Activated T-cell treated with anti-CD3 and anti-CD28 coated beads, Interleukin-2, amount 50 U/mL, for 72 hours (primary cell): ENCODE data around the gene SNX20. TPM values are rescaled to one million over a fixed set of nuclear protein-coding genes. Genes with fewer than 3 reads are reported as not detected.
A peak's percentile ranks its signal among the peaks of the same experiment; 100 is the strongest.

Experiments used
- ATAC-seq, 2 donors: fragments of 150-1000 bp; cut with Tn5 transposase; replicated peaks in 1 of 2; 2 replicates each; pipeline ENCODE4 v1.10.0; 2021; ENCODE audit warnings: moderate library complexity in 2 of 2, mild to moderate bottlenecking in 1 of 2
- DNase-seq, 2 donors: peaks; one replicate each; pipeline ENCODE4 v3.0.0; 2021 to 2022; ENCODE audit warnings: mixed read lengths in 1 of 2
- H3K27ac Mint-ChIP-seq: one replicate; pipeline ENCODE4 v1.8.0; 2022; ENCODE audit warnings: mild to moderate bottlenecking, moderate library complexity, mixed read lengths
- H3K27me3 Mint-ChIP-seq: one replicate; pipeline ENCODE4 v1.8.0; 2022; ENCODE audit warnings: low read depth, mixed read lengths
- H3K36me3 Mint-ChIP-seq, 2 donors: one replicate each; pipeline ENCODE4 v1.8.0; 2022; ENCODE audit warnings: mixed read lengths in 2 of 2, mild to moderate bottlenecking in 1 of 2; ENCODE audit not compliant: insufficient read depth in 2 of 2
- H3K4me1 Mint-ChIP-seq: one replicate; pipeline ENCODE4 v1.8.0; 2022; ENCODE audit warnings: low read depth, mixed read lengths
- H3K4me3 Mint-ChIP-seq, 2 donors: one replicate each; pipeline ENCODE4 v1.8.0; 2022; ENCODE audit warnings: mild to moderate bottlenecking in 2 of 2, mixed read lengths in 2 of 2, moderate library complexity in 2 of 2
- H3K9me3 Mint-ChIP-seq, 2 donors: one replicate each; pipeline ENCODE4 v1.8.0; 2022; ENCODE audit warnings: mixed read lengths in 2 of 2
- total RNA-seq, 2 donors: library from RNA; stranded (reverse); gene quantifications; one replicate each; pipeline ENCODE4 v1.2.3, GENCODE V29; 2022

Gene SNX20, protein sequence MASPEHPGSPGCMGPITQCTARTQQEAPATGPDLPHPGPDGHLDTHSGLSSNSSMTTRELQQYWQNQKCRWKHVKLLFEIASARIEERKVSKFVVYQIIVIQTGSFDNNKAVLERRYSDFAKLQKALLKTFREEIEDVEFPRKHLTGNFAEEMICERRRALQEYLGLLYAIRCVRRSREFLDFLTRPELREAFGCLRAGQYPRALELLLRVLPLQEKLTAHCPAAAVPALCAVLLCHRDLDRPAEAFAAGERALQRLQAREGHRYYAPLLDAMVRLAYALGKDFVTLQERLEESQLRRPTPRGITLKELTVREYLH
- 10 to 100 TPM; 45.2 to 49.9 TPM for total RNA-seq

DNA sequence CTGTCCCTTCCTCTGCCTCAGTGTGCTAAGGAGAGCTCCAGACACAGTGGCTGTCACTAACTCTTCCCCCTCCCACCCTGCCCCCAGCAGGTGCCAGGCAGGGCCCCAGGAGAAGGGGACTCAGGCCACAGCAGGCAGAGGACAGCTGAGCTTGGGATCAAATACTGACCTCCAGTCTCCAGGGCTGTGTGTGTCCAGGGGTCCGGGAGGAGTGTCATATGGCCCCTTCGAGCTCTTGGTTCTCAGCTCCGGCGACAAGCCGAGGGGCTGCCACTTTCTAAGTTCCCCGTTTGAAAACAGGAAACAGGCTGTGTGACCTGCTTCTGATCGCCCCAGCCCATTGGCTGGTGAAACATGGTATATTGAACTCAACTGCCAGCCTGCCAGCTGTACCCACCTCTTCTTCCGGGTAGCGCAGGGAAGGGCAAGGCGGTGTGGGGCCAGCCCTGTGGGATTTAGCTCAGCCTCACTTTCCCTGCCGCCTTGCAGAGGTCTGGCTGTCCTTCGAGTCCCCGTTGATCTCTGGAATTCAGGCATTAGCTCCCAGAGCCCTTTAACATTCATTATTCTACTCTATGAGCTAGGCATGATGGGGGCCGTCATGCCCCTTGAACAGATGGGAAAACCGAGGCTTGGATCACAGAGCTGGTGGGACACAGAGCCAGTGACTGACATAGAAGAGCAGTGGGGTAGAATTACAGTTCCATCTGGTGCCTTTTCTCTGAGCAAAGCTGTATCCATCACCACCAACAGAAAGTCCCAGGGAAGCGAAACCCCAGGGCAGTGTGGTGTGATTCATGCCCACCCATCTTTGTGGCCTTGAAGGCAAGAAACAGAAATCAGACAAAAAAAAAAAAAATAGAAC lies at the start of gene SNX20:
TSS of gene SNX20 (minus strand) at position 292 of the 865 bp plus-strand sequence. CDS start 3,786 bp downstream, outside the sequence.
- H3K4me3 Mint-ChIP-seq: peak within 1 kb of the TSS; percentile 84 to 95
- peak; percentile 59 to 73 for ATAC-seq
- H3K36me3 Mint-ChIP-seq: peaks cover 5 to 20% of the 10 kb centered on the region in 2 donors
- no peaks in the 10 kb centered on the region for H3K9me3 Mint-ChIP-seq
- peak; percentile 71 to 73 for DNase-seq
- H3K27ac Mint-ChIP-seq: peak within 1 kb of the TSS; percentile 94
- no peaks in the 10 kb centered on the region for H3K27me3 Mint-ChIP-seq
- peaks cover 94% of the 10 kb centered on the region for H3K4me1 Mint-ChIP-seq

DNA sequence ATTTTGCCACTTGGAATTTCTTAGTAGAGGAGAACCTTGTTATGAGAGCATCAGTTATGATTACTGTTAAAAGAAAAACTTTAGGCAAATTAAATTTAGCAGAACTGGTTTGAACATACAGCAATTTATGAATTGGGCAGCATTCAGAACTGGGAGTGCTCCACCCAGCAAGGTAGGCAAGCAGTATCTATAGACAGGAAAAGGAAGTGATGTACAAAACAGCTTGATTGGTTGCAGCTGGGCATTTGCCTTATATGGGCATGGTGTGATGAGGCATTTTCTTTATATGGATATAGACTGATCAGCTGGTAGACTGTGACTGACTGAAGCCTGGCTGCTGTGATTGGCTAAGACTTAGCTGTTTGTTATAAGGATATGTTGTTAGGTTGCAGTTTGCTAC lies 43.2 kb upstream of the SNX20 start:
- H3K4me1 Mint-ChIP-seq: peaks cover 28% of the 10 kb centered on the region
- DNase-seq (no peak), ATAC-seq (no peak)
- H3K27me3 Mint-ChIP-seq: no peaks in the 10 kb centered on the region
- H3K27ac Mint-ChIP-seq: peak overlapping the region; percentile 65
- peaks cover 2 to 7% of the 10 kb centered on the region in 2 donors for H3K9me3 Mint-ChIP-seq
- no peak overlapping the region for H3K4me3 Mint-ChIP-seq
- peaks cover 21 to 36% of the 10 kb centered on the region in 2 donors for H3K36me3 Mint-ChIP-seq

DNA sequence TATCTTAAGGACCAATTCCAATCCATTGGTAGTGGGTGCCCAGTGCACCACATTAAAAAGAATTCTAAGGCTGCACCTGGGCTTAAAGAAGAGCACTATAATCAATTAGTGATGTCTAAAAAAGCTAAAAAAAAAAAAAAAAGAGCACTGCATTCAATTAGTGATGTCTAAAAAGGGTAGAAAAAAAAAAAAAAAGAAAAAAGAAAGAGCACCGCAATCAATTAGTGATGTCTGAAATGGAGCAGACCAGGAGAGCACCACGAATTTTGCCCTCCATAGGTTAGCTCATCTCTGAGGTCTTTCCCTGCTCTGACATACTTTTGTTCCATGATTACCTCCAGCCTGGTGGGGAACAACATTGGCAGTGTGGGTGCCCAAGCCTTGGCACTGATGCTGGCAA lies 41.8 kb upstream of the SNX20 start:
- Mint-ChIP-seq H3K27ac (peak overlapping the region; percentile 96), H3K36me3 (peaks cover 16 to 31% of the 10 kb centered on the region in 2 donors), H3K9me3 (peaks cover 2 to 5% of the 10 kb centered on the region in 2 donors), H3K4me1 (peaks cover 36% of the 10 kb centered on the region), H3K4me3 (peak overlapping the region in 1 of 2 donors; percentile 46), H3K27me3 (no peaks in the 10 kb centered on the region)
- DNase-seq (no peak), ATAC-seq (no peak)

DNA sequence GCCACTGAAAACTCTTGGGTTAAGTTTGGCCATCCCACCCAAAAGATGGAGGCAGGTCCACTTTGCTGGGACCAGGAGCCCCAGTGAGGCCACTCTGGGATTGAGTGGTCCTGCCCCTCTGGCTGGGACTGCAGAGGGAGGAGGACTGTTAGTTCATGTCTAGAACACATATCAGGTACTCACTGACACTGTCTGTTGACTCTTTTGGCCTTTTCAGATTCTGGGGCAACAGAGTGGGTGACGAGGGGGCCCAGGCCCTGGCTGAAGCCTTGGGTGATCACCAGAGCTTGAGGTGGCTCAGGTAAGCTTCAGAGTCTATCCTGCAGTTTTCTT lies 41.3 kb upstream of the SNX20 start:
- Mint-ChIP-seq H3K27ac (peak overlapping the region; percentile 96), H3K27me3 (no peaks in the 10 kb centered on the region), H3K36me3 (peaks cover 16 to 31% of the 10 kb centered on the region in 2 donors), H3K9me3 (peaks cover 2 to 5% of the 10 kb centered on the region in 2 donors), H3K4me1 (peaks cover 41% of the 10 kb centered on the region), H3K4me3 (peak overlapping the region in 1 of 2 donors; percentile 46)
- DNase-seq (no peak), ATAC-seq (no peak)

DNA sequence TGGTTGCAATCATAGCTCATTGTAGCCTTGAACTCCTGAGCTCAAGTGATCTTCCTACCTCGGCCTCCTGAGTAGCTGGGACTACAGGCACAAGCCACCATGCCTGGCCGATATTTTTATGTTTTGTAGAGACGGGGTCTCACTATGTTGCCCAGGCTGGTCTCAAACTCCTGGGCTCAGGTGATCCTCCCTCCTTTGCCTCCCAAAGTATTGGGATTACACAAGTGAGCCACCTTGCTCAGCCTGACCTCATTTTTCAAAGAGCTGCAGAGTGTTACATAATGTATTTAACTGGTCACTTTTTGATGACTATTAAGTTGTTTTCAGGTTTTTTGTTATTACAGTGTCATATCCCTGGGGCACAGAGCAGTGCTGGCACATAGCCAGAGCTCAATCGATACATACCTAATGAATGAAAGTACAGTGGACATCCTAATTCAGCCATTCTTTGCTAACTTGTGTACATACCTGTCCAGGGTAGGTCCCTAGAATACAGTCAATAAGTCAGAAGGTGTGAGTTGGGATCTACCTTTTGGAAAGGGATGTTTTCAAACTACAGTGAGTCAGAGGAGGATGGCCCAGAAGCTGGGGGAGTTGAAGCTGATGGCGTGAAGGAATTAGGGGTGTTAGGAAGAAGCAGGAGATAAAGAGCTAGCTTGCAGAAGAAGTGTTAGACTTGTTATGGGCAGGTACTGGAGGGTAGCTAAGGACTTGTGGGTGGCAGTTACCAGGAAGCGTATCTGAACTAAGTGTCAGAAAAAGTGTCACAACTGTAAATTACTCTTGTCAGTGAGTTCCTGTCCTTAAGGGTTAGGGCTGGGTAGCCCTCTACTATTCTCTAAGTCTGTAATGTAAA lies 40.7 kb upstream of the SNX20 start:
- Mint-ChIP-seq H3K4me1 (peaks cover 47% of the 10 kb centered on the region), H3K27me3 (no peaks in the 10 kb centered on the region), H3K36me3 (peaks cover 16 to 30% of the 10 kb centered on the region in 2 donors), H3K27ac (peak overlapping the region; percentile 96), H3K4me3 (no peak overlapping the region), H3K9me3 (peaks cover 2 to 5% of the 10 kb centered on the region in 2 donors)
- peak in 1 of 2 donors; percentile 65 for ATAC-seq
- DNase-seq: no peak

DNA sequence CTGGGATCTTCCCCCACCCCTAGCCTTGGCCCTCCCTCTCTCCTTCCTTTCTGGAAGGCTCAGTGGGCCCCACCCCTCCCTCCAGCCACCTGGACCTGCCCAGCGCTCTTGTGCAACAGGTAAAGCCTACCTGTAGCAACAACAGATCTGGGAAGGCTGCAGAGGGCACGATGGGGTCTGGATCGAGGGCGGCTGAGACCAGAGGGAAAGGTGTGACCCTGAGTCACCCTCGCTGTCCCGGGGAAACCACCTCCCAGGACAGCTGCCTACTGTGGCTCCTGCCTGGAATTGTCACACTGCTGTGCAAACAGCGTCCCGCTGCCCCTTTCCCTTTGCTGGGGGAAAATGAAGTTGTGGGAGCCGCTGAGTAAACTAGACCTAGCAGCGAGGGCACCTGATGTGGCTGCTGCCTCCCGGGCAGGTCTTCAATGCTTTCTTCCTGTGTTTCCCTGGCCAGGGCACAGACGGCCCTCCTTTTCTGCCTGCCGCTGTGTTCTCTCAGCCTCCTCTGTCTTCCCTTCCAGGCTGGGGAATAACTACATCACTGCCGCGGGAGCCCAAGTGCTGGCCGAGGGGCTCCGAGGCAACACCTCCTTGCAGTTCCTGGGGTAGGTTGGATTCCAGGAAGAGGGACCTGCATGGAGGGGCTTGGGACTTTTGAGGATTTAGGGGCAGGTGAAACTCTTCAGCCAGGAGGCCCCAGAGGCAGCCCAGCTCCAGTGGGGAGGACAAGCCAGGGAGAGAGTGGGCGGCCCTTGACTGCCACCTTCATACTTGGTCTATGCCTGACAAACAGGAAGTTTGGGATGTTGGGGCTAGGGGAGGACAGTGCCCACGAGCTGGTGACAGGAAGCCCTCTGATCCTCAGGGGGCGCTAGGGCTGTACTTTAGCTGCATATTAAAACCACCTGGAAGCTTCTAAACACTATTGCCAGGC lies 38.6 kb upstream of the SNX20 start:
- Mint-ChIP-seq H3K27ac (peak overlapping the region; percentile 68), H3K36me3 (peaks cover 16 to 20% of the 10 kb centered on the region in 2 donors), H3K4me1 (peaks cover 57% of the 10 kb centered on the region), H3K9me3 (peaks cover 2 to 5% of the 10 kb centered on the region in 2 donors), H3K4me3 (no peak overlapping the region), H3K27me3 (no peaks in the 10 kb centered on the region)
- no peak for DNase-seq
- ATAC-seq: peak; percentile 40 to 49

DNA sequence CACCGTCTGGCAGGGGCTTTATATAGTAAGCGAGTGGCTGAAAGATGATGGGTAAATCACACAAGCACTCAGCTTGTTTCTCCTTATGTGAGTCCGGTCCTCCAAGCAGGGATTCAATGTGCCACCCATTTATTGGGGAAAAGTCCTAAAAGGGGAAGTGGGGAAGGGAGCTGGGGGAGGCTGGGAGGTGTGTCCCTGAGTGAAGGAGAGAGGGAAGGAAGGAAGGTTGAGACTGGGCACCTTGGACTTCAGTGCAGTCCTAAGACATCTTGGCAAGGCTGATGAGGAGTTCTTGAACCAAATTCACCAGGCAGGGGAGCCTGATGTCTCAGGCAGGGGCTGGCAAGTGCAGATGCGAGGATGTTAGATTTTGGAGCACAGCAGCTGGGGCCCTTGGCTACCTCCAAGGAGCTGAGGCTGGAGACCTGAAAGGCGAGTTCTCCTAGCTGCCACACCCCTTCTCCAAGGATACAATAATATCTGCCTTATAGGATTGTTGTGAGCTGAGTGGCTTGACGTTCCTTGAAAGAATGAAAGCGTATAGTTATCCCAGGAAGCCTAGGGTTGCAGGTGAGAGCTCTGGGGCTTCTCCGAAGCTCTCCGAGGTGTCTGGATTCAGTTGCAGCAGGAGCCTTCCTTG lies 37.8 kb upstream of the SNX20 start:
- Mint-ChIP-seq H3K4me3 (no peak overlapping the region), H3K4me1 (peaks cover 60% of the 10 kb centered on the region), H3K9me3 (peaks cover 2% of the 10 kb centered on the region in 2 donors), H3K36me3 (peaks cover 10 to 13% of the 10 kb centered on the region in 2 donors), H3K27me3 (no peaks in the 10 kb centered on the region), H3K27ac (no peak overlapping the region)
- DNase-seq (no peak), ATAC-seq (no peak)

DNA sequence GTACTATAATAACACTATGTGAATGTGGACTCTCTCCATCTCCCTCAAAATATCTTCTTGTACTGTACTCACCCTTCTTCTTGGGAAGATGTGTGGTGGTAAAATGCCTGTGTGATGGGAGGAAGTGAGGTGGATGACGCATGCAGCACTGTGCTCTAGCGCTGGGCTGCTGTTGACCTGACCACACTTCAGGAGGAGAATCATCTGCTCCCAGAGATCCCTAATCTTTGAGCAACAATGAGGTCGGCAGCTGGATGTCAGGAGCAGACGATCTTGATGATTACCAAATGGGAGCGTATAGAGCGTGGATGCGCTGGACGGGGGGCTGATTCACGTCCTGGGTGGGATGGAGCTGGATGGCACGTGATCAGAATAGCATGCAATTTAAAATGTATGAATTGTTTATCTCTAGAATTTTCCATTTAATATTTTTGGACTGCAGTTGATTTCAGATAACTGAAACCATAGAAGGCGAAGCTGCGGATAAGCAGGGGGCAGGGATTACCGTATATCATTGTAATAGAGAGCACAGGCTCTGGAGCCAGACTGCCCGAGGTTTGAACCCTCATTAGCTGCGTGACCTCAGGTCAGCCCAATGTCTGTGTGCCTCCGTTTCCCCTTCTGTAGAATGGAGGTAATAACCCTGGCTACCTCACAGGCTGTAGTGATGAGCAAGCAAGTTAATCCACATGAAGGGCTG lies 37.1 kb upstream of the SNX20 start:
- H3K4me1 Mint-ChIP-seq: peaks cover 58% of the 10 kb centered on the region
- no peak for DNase-seq
- H3K4me3 Mint-ChIP-seq: no peak overlapping the region
- peaks cover 6 to 8% of the 10 kb centered on the region in 2 donors for H3K36me3 Mint-ChIP-seq
- peaks cover 1 to 2% of the 10 kb centered on the region in 2 donors for H3K9me3 Mint-ChIP-seq
- ATAC-seq: no peak
- H3K27ac Mint-ChIP-seq: no peak overlapping the region
- no peaks in the 10 kb centered on the region for H3K27me3 Mint-ChIP-seq

DNA sequence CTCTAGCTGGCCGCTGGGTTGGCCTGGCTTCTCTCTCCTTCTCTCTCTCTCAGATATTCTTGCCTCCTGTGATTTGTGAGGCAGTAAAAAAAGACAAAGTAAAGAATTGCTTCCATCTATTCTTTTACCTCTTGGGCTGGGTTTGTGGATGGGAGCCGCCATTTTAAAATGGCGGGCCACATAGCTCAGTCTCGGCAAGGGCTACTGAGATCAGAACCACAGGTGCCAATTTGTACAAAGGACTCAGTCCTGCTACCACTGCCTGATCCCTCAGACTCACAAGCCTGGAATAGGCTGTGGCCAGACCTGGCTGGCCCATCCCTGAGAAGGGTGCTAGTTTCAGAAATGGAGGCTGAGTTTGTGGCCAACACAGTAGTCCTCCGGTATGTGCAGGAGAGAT lies 36.4 kb upstream of the SNX20 start:
- H3K36me3 Mint-ChIP-seq: peaks cover 3 to 4% of the 10 kb centered on the region in 2 donors
- H3K4me3 Mint-ChIP-seq: no peak overlapping the region
- H3K9me3 Mint-ChIP-seq: no peaks in the 10 kb centered on the region
- no peak overlapping the region for H3K27ac Mint-ChIP-seq
- H3K4me1 Mint-ChIP-seq: peaks cover 55% of the 10 kb centered on the region
- DNase-seq (no peak), ATAC-seq (no peak)
- H3K27me3 Mint-ChIP-seq: no peaks in the 10 kb centered on the region

DNA sequence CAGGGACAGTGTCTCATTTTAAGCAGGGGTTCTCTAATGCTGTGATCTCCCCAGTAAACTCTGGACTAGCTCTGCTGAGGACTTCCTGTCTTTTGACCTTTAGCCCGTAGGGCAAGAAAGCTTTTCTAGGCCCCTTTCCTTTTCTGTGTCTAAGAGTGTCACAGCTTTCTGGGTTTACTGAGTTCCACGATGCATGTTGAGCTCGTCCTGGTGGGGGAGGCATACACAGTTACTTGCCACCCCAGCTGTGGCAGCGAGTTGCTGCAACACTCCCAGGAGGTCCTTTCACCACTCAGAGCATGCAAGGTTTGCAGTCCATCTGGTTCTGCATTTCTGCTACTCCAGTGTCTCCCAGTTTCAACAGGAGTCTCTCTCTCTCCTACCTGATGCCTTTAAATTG lies 36.0 kb upstream of the SNX20 start:
- DNase-seq (no peak), ATAC-seq (no peak)
- no peak overlapping the region for H3K27ac Mint-ChIP-seq
- H3K4me1 Mint-ChIP-seq: peaks cover 51% of the 10 kb centered on the region
- H3K27me3 Mint-ChIP-seq: no peaks in the 10 kb centered on the region
- no peak overlapping the region for H3K4me3 Mint-ChIP-seq
- peaks cover 0 to 3% of the 10 kb centered on the region in 2 donors for H3K36me3 Mint-ChIP-seq
- H3K9me3 Mint-ChIP-seq: no peaks in the 10 kb centered on the region

DNA sequence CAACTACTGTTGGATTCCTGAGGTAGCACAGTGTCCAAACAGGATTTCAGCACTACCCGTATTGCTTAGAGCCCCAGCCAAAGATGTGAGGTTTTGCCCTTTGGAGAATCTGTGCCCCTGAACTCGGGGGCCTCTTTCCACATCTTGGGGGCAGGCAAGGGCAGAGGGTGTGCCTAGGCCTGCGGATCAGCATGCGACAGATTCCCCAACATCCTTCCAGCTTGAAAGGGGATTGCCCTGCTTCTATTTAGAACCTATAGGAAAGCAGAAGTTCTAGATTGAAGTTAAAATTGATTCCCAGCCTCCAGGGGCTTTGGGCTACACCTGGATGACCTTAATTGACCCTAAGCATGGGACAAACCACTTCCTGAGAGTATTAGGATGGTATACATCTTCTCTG lies 31.8 kb upstream of the SNX20 start:
- Mint-ChIP-seq H3K27me3 (no peaks in the 10 kb centered on the region), H3K4me1 (peaks cover 53% of the 10 kb centered on the region), H3K4me3 (no peak overlapping the region), H3K27ac (no peak overlapping the region), H3K9me3 (no peaks in the 10 kb centered on the region), H3K36me3 (peaks cover 1 to 2% of the 10 kb centered on the region in 2 donors)
- ATAC-seq (no peak), DNase-seq (no peak)
